ENCODE data around the gene ADCY6.

DNA sequence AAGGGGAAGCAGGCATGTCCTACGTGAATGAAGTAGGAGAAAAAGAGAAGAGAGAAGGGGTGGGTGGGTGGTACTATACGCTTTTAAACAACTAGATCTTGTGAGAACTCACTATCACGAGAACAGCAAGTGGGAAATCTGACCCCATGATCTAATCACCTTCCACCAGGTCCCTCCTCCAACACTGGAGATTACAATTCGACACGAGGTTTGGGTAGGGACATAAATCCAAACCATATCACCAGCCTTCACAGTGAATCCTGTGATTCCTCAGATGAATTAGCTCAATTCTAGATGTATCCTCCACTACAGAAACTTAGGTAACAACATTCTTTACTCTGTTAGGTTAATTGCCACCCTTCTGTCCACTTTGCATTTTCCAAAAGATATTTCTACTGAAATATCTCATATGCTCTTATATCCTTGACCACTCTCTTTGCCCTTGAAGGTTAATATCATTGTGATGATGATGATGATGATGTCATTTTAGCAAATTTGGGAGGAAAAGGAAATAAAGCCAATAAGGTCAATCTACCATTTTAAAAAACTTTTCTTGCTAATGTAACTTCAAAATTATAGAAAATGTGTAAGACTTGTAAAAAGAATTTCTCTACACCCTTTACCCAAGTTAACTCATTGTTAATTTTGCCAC is 49.1 kb downstream of the ADCY6 start:
- TF ChIP-seq, protein P1, sequence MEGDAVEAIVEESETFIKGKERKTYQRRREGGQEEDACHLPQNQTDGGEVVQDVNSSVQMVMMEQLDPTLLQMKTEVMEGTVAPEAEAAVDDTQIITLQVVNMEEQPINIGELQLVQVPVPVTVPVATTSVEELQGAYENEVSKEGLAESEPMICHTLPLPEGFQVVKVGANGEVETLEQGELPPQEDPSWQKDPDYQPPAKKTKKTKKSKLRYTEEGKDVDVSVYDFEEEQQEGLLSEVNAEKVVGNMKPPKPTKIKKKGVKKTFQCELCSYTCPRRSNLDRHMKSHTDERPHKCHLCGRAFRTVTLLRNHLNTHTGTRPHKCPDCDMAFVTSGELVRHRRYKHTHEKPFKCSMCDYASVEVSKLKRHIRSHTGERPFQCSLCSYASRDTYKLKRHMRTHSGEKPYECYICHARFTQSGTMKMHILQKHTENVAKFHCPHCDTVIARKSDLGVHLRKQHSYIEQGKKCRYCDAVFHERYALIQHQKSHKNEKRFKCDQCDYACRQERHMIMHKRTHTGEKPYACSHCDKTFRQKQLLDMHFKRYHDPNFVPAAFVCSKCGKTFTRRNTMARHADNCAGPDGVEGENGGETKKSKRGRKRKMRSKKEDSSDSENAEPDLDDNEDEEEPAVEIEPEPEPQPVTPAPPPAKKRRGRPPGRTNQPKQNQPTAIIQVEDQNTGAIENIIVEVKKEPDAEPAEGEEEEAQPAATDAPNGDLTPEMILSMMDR (IDR thresholded peaks at IDR 0.05; ENCODE audit: insufficient read depth, low read length) = no peak
- no peak for TF ChIP-seq POLR2AphosphoS5 (IDR thresholded peaks at IDR 0.05; ENCODE audit: low read depth)

Measured in HL-60 (cell line).